NT2/D1 (cell line): ENCODE measurements around the gene CITED4.

Experiments used
- DNase-seq: peaks from one replicate; pipeline ENCODE4 v3.0.0-alpha.2; 2011; ENCODE audit warnings: low read depth, low spot score
- H3K27me3 ChIP-seq: 2 replicates; pipeline ENCODE4 v1.6.0; 2011; ENCODE audit warnings: mild to moderate bottlenecking; ENCODE audit not compliant: insufficient read length, insufficient read depth
- H3K36me3 ChIP-seq: 2 replicates; pipeline ENCODE4 v1.6.1; 2011; ENCODE audit warnings: mild to moderate bottlenecking, low read length, mixed read lengths; ENCODE audit not compliant: insufficient read depth, insufficient read length
- H3K4me1 ChIP-seq: 2 replicates; pipeline ENCODE4 v1.5.1; 2011; ENCODE audit not compliant: insufficient read depth, insufficient read length
- H3K4me3 ChIP-seq: 2 replicates; pipeline ENCODE4 v1.5.1; 2011; ENCODE audit warnings: low read depth; ENCODE audit not compliant: insufficient read length
- H3K9ac ChIP-seq: 2 replicates; pipeline ENCODE4 v1.6.0; 2011; ENCODE audit warnings: low read depth; ENCODE audit not compliant: insufficient read length
- H3K9me3 ChIP-seq: 2 replicates; pipeline ENCODE4 v1.5.1; 2011; ENCODE audit warnings: mild to moderate bottlenecking, low read length; ENCODE audit not compliant: insufficient read depth
- SUZ12 ChIP-seq: IDR thresholded peaks from 2 replicates; pipeline ENCODE4 v1.6.1; 2011; ENCODE audit not compliant: insufficient read length, insufficient read depth; ENCODE audit errors: extremely low read depth
- YY1 ChIP-seq: IDR thresholded peaks from 2 replicates; pipeline ENCODE4 v1.6.1; 2011; ENCODE audit not compliant: insufficient read length, insufficient read depth
- ZNF274 ChIP-seq: IDR thresholded peaks from 2 replicates; pipeline ENCODE4 v1.6.1; 2011; ENCODE audit warnings: mild to moderate bottlenecking, low read depth, low read length

The CITED4 gene

GRCh38 chr1:40820911-40821693 lies 41.1 kb downstream of the CITED4 start:
- no peak overlapping the region for H3K9ac ChIP-seq
- peaks cover 23% of the 10 kb centered on the region for H3K27me3 ChIP-seq
- H3K4me3 ChIP-seq: no peak overlapping the region
- no peak for DNase-seq
- no peaks in the 10 kb centered on the region for H3K9me3 ChIP-seq
- H3K4me1 ChIP-seq: peaks cover 63% of the 10 kb centered on the region
- TF ChIP-seq SUZ12 (no peak), YY1 (no peak), ZNF274 (no peak)
- no peaks in the 10 kb centered on the region for H3K36me3 ChIP-seq

DNA sequence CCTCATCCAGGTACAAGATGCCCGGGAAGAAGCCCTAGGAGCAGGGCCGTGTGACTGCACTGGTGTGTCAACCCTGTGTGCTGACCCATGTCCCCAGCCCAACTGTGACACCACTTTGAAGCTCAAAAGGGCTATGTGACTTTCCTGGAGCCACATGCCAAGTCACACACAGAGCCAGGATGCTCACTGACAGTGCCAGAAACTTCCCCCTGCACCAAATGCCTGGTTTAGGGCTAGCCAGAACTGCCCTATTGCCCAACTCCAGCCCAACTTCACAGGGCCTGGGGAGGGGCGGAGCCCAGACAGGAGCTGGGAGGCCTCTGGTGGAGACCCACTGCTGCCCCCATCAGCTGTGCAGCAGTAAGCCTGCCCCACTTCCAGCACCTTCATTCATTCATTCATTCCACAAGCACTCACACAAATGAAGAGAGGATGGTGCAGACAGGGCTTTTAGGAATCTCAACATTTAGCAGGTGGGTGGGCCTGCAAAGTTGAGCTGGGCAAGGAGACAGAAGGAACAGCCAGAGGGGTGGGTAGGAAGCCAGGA lies 41.8 kb downstream of the CITED4 start:
- peaks cover 31% of the 10 kb centered on the region for H3K27me3 ChIP-seq
- no peak overlapping the region for H3K4me3 ChIP-seq
- TF ChIP-seq SUZ12: no peak
- TF ChIP-seq ZNF274: no peak
- TF ChIP-seq YY1: no peak
- peaks cover 58% of the 10 kb centered on the region for H3K4me1 ChIP-seq
- H3K36me3 ChIP-seq: no peaks in the 10 kb centered on the region
- no peaks in the 10 kb centered on the region for H3K9me3 ChIP-seq
- no peak overlapping the region for H3K9ac ChIP-seq
- DNase-seq: peak; percentile 32

GRCh38 chr1:40819101-40819500 lies 43.1 kb downstream of the CITED4 start:
- Histone ChIP-seq H3K4me1 (peaks cover 49% of the 10 kb centered on the region), H3K27me3 (peaks cover 32% of the 10 kb centered on the region), H3K4me3 (no peak overlapping the region), H3K9me3 (no peaks in the 10 kb centered on the region), H3K9ac (no peak overlapping the region), H3K36me3 (no peaks in the 10 kb centered on the region)
- DNase-seq: no peak
- TF ChIP-seq SUZ12 (no peak), YY1 (no peak), ZNF274 (no peak)

DNA sequence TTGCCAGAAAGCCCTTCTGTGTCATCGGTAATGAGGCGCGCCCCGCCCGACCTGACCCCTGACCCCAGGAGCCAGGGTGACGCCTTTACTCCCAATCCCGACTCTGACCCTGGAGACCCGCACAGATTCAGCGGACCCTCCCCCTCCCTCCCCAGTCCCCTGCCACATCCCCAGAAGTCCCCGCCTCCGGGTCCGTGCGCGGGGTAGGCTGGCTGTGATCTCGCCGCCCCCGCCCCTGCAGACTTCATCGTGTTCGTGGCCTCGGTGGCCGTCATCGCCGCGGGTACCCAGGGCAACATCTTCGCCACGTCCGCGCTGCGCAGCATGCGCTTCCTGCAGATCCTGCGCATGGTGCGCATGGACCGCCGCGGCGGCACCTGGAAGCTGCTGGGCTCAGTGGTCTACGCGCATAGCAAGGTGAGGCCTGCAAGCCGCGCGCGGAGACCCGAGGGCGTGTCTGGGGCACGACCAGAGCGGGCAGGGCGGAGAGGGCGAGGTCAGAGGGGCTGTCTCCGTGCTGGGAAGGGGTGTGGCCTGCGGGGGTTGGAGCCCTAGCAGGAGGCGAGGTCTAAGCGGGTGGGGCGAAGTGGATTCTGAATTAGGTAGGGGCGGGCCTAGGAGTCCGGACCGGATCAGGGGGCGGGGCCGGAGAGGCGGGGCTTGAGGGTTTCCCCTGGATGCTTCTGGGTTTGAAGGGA lies 43.8 kb downstream of the CITED4 start:
- no peaks in the 10 kb centered on the region for H3K9me3 ChIP-seq
- DNase-seq: peak; percentile 87
- no peaks in the 10 kb centered on the region for H3K36me3 ChIP-seq
- peak overlapping the region; percentile 57 for H3K4me3 ChIP-seq
- H3K27me3 ChIP-seq: peaks cover 32% of the 10 kb centered on the region
- H3K4me1 ChIP-seq: peaks cover 43% of the 10 kb centered on the region
- no peak for TF ChIP-seq ZNF274
- TF ChIP-seq SUZ12: no peak
- H3K9ac ChIP-seq: peak overlapping the region; percentile 69

DNA sequence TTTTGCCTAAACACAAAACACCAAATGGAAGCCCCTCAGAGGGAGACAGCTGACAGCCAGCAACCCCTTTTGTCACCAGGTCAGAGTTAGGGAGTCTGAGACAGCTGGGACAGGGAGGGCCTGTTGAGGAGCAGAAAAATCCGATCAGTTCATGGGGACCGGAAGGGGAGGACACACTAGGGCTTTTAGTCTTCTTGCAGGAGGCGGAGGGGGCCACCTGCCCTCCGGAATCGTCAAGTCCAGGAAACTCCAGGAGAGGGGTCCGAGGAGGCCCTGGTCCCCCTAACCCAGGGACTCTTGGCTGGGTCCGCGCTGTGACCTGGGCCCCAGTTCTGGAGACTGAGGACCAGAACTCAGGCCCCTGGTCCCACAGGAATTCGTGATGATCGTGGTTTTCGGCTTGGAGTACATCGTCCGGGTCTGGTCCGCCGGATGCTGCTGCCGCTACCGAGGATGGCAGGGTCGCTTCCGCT lies 44.3 kb downstream of the CITED4 start:
- H3K9ac ChIP-seq: peak overlapping the region; percentile 69

GRCh38 chr1:40815420-40815819 lies 46.7 kb downstream of the CITED4 start:
- Histone ChIP-seq H3K4me1 (peaks cover 31% of the 10 kb centered on the region), H3K27me3 (peaks cover 32% of the 10 kb centered on the region), H3K4me3 (no peak overlapping the region), H3K9me3 (no peaks in the 10 kb centered on the region), H3K36me3 (no peaks in the 10 kb centered on the region), H3K9ac (no peak overlapping the region)
- TF ChIP-seq YY1: no peak
- TF ChIP-seq ZNF274: no peak
- TF ChIP-seq SUZ12: no peak
- DNase-seq: no peak

More for the DNA sequence above, 44.3 kb downstream of the CITED4 start:
- Histone ChIP-seq H3K36me3 (no peaks in the 10 kb centered on the region), H3K9me3 (no peaks in the 10 kb centered on the region), H3K27me3 (peaks cover 32% of the 10 kb centered on the region), H3K4me3 (peak overlapping the region; percentile 57), H3K4me1 (peaks cover 45% of the 10 kb centered on the region)
- TF ChIP-seq ZNF274: no peak
- no peak for TF ChIP-seq SUZ12
- TF ChIP-seq YY1: no peak
- no peak for DNase-seq
